Left forelimb (tissue), 1 donor: ENCODE results near the gene ATP6V1E1.

Experiments
- DNase-seq: peaks from one replicate; pipeline ENCODE4 v3.0.0-alpha.2; 2018; ENCODE audit warnings: low spot score

Gene ATP6V1E1

GRCh38 chr22:17633998-17634323, 5.4 kb upstream of the ATP6V1E1 start:
- no peak for DNase-seq

DNA sequence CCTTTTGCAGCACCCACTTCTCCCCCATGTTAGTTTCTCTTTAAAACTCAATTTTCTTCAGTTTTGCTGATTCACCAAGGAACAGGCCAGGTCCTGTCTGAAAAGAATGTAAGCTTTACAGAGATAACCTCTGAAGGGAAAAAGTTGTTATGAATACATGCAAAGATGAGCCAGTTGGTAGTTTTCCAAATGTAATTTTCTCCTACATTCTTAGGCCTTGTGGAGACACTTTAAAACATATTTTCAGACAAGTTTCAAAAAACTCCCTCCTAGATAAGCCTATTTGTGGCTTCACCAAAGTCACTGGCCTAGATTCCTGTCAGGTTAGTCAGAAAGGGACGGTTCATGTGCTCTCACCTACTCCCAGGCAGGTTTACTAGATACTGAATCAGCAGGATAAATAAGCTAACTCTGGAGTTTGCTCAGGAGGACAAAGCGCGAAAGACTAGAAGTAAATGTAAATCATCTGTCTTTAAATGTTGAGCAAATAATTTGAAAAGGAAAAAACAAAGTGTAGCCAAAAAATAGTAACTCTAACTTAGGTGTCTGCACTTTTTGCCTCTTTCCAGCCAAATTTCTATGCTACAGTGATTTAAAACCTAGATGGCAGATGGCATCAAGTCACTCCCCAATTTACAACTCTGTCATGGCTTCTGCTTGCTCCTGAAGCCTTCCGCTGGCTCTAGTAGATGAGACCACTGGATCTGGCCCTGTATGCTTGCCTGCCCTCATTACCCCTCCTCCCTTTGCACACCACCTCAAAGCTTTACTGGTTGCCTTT, 4.9 kb upstream of the ATP6V1E1 start:
- DNase-seq = no peak

- no peak for DNase-seq
These were observed 2.6 kb upstream of the ATP6V1E1 start for GRCh38 chr22:17631076-17631565.

DNA sequence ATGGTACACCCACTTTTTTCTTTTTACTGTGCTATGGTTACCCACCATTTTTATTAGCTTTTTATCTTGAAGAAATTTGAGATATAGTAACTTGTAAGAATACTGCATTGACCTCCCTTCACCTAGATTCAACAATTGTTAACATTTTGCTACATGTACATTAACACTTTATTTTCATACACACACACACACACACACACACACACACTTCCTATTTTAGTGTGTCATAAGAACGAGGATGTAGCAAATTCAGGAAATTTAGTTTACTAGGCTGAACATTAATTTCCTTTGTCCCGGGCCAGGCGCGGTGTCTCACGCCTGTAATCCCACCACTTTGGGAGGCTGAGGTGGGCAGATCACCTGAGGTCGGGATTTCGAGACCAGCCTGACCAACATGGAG, 1.1 kb upstream of the ATP6V1E1 start:
- DNase-seq = no peak

DNA sequence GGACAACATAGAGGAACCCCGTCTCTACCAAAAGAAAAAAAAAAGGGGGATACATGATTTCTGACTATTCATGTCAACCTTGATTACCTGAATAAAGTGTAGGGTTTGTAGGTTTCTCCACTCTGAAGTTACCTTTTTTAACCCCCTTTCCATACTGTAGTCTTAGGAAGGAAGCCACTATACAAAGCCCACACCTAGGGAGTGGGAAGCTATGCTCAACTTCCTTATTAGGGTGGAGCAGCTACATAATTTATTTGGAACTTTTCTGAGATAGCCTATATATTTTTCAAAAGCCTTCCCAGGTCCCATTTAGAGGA, 582 bp upstream of the ATP6V1E1 start:
- DNase-seq = no peak

GRCh38 chr22:17627961-17628405, 566 bp downstream of the ATP6V1E1 start:
- DNase-seq = no peak

DNA sequence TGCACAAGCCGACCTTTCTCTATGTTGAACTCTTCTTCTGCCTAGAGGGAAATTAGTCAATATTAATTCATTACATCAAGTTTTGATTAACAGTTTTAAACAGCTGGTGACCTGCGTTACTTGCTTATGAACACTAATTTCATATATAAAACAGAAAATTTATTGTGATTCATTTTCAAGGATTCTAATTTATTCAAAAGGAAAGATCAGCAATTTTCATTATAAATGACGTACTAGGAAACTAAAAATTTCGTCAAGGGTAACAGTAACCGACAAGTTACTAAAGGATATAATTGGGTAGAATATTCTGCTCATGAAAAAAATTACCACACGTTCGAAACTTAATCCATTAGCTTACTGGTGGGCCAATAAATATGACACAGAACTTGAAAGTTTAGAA, 15.3 kb downstream of the ATP6V1E1 start:
- DNase-seq = no peak

DNA sequence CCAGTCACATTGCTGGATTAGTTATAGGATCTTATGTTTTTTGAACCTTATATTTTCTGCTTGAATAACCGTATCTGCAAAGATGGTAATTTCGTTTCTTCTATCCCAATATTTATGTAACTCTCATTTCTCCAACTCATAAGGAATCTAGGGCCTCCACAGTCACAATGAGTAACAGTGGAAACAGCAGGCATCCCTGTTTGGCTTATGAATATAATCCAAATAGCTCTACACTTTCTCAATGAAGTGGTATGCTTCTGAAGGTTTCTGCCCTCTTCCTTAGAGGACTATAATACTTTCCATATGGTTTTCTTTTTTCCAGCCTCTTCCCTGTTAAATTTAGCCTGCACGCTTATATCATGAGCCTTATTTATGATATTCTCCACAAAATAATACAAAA, 16.5 kb downstream of the ATP6V1E1 start:
- DNase-seq = no peak

- DNase-seq = no peak
These were observed 20.5 kb downstream of the ATP6V1E1 start for GRCh38 chr22:17607891-17608521.

DNA sequence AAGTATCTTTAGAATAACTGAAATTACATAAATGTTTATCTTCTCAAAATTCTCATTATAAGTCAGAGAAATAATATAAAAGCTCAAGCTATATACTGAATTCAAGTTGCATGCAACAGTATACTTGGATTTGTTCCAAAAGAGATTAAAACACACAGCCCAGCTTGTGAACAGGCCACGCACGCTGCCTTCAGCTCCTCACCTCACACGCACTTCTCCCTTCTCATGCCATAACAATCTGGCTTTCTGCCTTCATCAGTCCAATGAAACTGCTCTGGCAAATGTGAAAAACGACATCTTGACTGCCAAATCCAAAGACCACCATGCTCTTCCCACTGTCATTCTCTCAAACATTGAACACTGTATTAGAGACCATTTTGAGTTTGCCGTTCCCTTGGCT, 22.1 kb downstream of the ATP6V1E1 start:
- no peak for DNase-seq

DNA sequence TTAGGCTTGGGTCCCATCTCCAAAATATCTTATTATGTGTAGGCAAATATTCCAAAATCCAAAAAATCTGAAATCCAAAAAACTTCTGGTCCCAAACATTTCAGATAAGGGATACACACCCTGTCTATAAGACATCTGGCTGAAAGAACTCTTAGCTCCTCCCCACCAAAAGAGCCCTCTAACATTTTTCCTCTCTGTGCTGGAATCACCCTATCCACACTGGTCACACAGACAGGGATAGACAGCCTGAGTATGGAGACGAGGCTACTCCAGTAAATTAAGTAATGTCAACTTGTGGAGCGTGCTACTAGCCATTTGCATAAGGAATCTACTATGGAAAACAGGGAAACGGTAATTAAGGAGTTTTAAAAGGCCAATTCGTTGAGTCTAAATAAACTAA, 24.9 kb downstream of the ATP6V1E1 start:
- no peak for DNase-seq

DNA sequence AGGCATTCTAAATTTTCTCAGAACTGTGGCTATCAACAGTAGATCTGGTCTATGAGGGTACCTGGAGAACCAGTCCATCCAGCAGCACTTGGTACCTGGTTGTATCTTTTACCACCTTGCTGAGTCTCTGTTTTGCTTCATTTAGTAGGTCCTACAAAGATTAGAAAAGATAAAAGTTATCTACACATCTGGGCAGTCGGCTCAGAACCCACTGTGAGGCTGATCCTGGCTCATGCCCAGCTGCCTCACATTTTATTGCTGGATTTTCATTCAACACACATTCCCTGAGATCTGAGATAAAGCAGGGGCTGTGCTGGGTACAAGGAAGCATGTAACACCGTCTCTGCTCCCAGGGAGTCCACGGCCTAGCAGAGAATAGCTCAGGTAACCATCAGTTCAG, 27.5 kb downstream of the ATP6V1E1 start:
- no peak for DNase-seq

- no peak for DNase-seq
These were observed 30.2 kb downstream of the ATP6V1E1 start for GRCh38 chr22:17598318-17598717.

DNA sequence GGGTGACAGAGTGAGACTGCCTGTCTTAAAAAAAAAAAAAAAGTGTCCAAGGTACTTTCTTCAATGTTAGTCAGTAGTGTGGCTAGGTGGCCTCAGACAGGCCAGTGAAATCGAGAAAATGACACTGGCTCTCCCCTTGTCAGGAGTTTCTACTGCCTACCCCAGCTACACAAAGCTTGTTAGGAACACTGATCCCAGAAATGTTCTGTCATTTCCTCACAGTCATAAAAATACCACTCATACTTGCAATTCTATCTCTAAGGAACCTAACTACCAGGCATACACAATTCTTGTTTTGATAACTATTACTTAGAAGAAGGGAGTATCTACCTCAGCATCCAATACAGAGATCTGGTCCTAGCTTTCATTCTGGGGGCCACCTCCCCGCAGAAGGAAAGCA, 31.3 kb downstream of the ATP6V1E1 start:
- DNase-seq = no peak

- no peak for DNase-seq
These were observed 32.3 kb downstream of the ATP6V1E1 start for GRCh38 chr22:17596226-17596625.

- DNase-seq = no peak
These were observed 36.3 kb downstream of the ATP6V1E1 start for GRCh38 chr22:17592201-17592600.

- no peak for DNase-seq
These were observed 38.0 kb downstream of the ATP6V1E1 start for GRCh38 chr22:17590586-17590985.

DNA sequence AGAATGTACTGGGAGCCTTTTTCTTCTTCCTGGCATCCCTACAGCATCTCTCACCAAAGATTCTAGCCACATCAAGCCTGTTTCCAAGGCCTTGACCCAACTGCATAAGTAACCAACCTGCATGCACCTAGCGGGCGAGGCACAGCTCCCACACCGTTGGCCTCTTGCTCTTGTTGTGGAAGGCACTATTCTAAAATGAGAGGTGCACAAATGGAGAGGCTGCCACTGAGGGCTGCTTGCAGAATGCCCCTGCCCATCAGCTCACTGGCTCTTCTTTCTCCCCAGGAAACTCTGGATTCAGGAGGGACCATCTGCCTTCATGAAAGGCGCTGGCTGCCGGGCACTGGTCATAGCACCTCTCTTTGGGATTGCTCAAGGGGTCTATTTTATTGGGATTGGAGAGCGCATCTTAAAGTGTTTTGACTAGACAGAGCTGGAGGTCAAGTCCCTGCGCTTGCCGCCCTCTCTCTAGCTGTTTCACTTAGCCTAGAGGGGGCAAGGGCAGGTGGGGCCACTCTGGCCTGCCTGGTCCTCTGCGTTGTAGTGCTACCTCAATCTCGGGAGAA, 38.7 kb downstream of the ATP6V1E1 start:
- DNase-seq = no peak

GRCh38 chr22:17588606-17589005, 39.9 kb downstream of the ATP6V1E1 start:
- DNase-seq = no peak

DNA sequence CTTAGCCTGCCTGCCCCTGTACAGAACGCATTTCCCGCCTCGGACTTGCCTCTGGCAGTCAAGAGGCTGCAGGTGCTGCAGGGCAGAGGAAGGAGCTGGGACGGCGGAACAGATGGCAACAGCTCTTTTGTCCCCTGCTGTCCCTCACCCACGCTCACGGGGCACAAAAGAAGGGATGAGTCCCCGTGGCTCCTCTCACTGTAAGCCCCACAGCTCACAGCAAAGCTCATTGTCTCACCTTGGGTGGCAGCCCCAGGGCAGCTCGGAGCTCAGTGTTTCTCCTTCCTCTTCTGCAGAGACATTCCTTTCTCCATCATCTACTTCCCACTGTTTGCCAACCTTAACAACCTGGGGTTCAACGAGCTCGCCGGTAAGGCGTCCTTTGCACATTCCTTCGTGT, 40.9 kb downstream of the ATP6V1E1 start:
- DNase-seq = no peak

- no peak for DNase-seq
These were observed 41.6 kb downstream of the ATP6V1E1 start for GRCh38 chr22:17586831-17587440.

GRCh38 chr22:17583151-17583550, 45.4 kb downstream of the ATP6V1E1 start:
- no peak for DNase-seq

- no peak for DNase-seq
These were observed 46.9 kb downstream of the ATP6V1E1 start for GRCh38 chr22:17581631-17582030.
